ENCODE results near the gene SCFD1. TPM values are rescaled to one million over a fixed set of nuclear protein-coding genes. Genes with fewer than 3 reads are reported as not detected.
A peak's percentile ranks its signal among the peaks of the same experiment; 100 is the strongest.
"Not testable (repeated sequence)": the region's sequence is repeated elsewhere in the genome, so short reads cannot be mapped to it uniquely, and the experiment has no call there.

The SCFD1 gene
- total RNA-seq, 4 donors from 2014 or later = 50.4 to 82.1 (median 52.6) TPM

- intact Hi-C loops (cut with DNase I) = no loop called here
- WGBS, 2 donors = 77 to 95% methylated on average over 3 of the region's 3 CpGs
- H3K4me1 ChIP-seq = no peaks in the 10 kb centered on the region
- no peak overlapping the region for H3K27ac ChIP-seq
- DNase-seq = no peak
- no peaks in the 10 kb centered on the region for H3K27me3 ChIP-seq
- no peaks in the 10 kb centered on the region for H3K9me3 ChIP-seq
- H3K4me3 ChIP-seq = no peak overlapping the region
- peaks cover 0 to 91% (median 0%) of the 10 kb centered on the region in 3 donors for H3K36me3 ChIP-seq
- TF ChIP-seq POLR2A (IDR thresholded peaks at IDR 0.05) = no peak
- no peak for TF ChIP-seq CTCF (IDR thresholded peaks at IDR 0.05)
Measured at GRCh38 chr14:30603402-30603801, 18.7 kb upstream of the SCFD1 start.

- DNase-seq; H3K27me3 ChIP-seq; H3K9me3 ChIP-seq; H3K27ac ChIP-seq; H3K4me3 ChIP-seq; H3K4me1 ChIP-seq; intact Hi-C loops (cut with DNase I): not testable (repeated sequence)
- WGBS, 2 donors = 97 to 98% methylated on average over 8 of the region's 8 CpGs
- peaks cover 0 to 80% (median 0%) of the 10 kb centered on the region in 3 donors for H3K36me3 ChIP-seq
Measured at GRCh38 chr14:30604696-30605095, 17.4 kb upstream of the SCFD1 start.

- intact Hi-C loops (cut with DNase I) = no loop called here
- Histone ChIP-seq H3K9me3 (no peaks in the 10 kb centered on the region), H3K27me3 (no peaks in the 10 kb centered on the region), H3K27ac (no peak overlapping the region), H3K4me3 (no peak overlapping the region), H3K36me3 (peaks cover 0 to 57% (median 0%) of the 10 kb centered on the region in 3 donors), H3K4me1 (peaks cover 0 to 13% (median 6%) of the 10 kb centered on the region in 3 donors)
- no peak for TF ChIP-seq CTCF (IDR thresholded peaks at IDR 0.05)
- TF ChIP-seq POLR2A (IDR thresholded peaks at IDR 0.05) = no peak
- DNase-seq = no peak
- WGBS, 2 donors = 97 to 100% methylated on average over 1 of the region's 1 CpG
Measured at GRCh38 chr14:30607156-30607780, 14.9 kb upstream of the SCFD1 start.

GRCh38 chr14:30608533-30609006 is 13.5 kb upstream of the SCFD1 start:
- H3K27ac ChIP-seq = no peak overlapping the region
- no peak for TF ChIP-seq CTCF (IDR thresholded peaks at IDR 0.05)
- no peak for TF ChIP-seq POLR2A (IDR thresholded peaks at IDR 0.05)
- 46 to 55% methylated on average over 5 of the region's 5 CpGs for WGBS, 2 donors
- H3K9me3 ChIP-seq = no peaks in the 10 kb centered on the region
- intact Hi-C loops (cut with DNase I) = no loop called here
- no peak overlapping the region for H3K4me3 ChIP-seq
- no peak for DNase-seq
- no peaks in the 10 kb centered on the region for H3K27me3 ChIP-seq
- peaks cover 0 to 50% (median 0%) of the 10 kb centered on the region in 3 donors for H3K36me3 ChIP-seq
- H3K4me1 ChIP-seq = peaks cover 0 to 13% (median 6%) of the 10 kb centered on the region in 3 donors

DNA sequence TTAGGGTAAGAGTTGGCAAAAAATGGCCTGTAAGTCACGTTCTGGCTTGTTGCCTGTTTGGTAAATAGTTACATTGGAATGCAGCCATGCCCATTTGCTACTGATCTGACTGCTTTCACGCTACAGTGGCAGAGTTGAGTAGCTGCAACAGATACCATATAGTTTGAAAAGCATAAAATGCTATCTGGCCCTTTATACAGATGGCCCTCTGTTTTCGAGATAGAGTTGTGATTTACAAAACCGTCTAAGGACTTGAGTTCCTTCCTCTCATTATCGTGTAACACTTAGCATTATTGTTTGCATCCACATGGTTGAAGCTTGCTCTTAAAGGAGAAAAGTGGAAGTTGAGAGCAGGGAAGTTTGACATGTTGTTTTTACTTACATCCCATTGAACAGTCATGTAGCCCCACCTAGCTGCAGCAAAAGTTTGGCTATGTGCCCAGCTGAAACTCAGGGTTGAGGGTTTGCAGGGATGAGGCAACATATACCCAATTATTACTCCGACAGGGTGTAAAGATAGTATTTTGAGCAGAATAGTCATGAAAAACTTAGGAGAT is 11.3 kb upstream of the SCFD1 start:
- Histone ChIP-seq H3K4me3 (no peak overlapping the region), H3K4me1 (peaks cover 0 to 13% (median 6%) of the 10 kb centered on the region in 3 donors), H3K9me3 (no peaks in the 10 kb centered on the region), H3K36me3 (peaks cover 0 to 45% (median 0%) of the 10 kb centered on the region in 3 donors), H3K27ac (peak overlapping the region in 1 of 4 donors; percentile 18), H3K27me3 (no peaks in the 10 kb centered on the region)
- TF ChIP-seq CTCF (IDR thresholded peaks at IDR 0.05) (peak in 2 of 6 experiments; percentile 14 to 39), POLR2A (IDR thresholded peaks at IDR 0.05) (no peak)
- no peak for DNase-seq
- 35 to 39% methylated on average over 6 of the region's 6 CpGs for WGBS, 2 donors
- intact Hi-C loops (cut with DNase I) = no loop called here

All from esophagus squamous epithelium (tissue), 5 donors.